ENCODE measurements around the gene KLK14. TPM values are rescaled to one million over a fixed set of nuclear protein-coding genes. Genes with fewer than 3 reads are reported as not detected.

The KLK14 gene
- total RNA-seq, 1 donor from 2014 or later, result 2.8 TPM

GRCh38 chr19:51091895-51092873 is 9.5 kb upstream of the KLK14 start:
- DNase-seq (ENCODE audit: low spot score) (no peak), ATAC-seq (no peak)
- intact Hi-C loops (cut with DNase I), result no loop called here

DNA sequence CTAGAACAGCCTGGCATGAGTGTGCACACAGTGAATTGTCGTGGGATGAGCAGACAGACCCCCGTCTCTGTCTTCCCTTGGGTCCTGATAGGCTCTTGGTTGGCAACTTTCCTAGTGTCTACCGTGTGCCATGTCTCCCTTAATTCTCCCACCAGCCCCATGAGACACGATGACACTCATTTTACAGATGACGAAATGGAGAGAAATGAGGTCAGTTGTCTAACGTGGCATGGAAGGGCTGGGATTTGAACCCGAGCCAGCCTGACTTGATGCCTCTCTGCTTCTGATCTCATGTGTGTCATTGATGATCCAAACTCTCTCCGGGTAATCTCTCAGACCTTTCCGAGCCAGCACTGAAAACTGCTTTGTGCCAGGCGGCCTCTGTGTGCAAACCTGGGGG is 8.4 kb upstream of the KLK14 start:
- DNase-seq (ENCODE audit: low spot score) (no peak), ATAC-seq (no peak)
- intact Hi-C loops (cut with DNase I), result no loop called here

DNA sequence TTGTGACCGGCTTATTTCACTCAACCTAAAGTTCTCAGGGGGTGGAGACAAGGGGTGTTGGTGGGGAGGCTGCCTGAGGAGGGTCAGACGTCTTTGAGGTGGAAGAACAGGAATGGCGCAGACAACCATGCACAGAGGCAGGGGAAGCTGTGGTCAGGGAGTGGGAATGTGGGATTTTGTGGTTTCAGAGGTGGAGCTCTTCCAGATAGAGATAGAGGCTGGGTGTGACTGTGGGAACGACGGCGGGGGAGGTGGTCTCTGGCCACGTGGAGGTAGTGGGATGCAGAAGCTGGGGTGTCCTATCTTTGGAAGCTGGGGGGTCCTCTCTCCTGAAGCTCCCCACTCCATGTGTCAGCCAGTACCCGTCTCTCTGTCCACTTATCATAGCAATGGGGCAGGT is 7.8 kb upstream of the KLK14 start:
- DNase-seq (ENCODE audit: low spot score) (no peak), ATAC-seq (no peak)
- intact Hi-C loops (cut with DNase I), result no loop called here

DNA sequence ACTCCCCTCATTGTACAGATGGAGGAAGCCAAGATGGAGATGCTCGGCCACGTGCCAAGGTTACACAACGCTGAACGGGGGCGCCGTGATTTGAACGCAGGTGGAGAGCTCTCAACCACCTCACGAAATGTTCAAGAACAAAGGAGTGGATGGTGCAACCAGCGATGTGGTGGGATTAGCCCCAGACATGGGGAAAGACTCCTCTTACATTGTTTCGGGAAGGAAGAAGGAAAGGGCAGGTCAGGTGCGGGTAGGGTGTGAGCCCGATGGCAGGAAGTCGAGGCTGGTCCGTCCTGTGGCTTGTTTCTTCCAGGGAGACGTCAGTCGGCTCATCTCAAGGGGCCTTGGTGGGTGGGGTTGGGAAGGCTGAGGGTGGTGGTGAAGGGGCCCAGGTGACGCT is 7.1 kb upstream of the KLK14 start:
- intact Hi-C loops (cut with DNase I), result no loop called here
- DNase-seq (ENCODE audit: low spot score), result no peak
- ATAC-seq, result no peak

GRCh38 chr19:51086153-51086850 is 3.6 kb upstream of the KLK14 start:
- ATAC-seq, result no peak
- DNase-seq (ENCODE audit: low spot score), result peak; percentile 19
- intact Hi-C loops (cut with DNase I), result no loop called here

DNA sequence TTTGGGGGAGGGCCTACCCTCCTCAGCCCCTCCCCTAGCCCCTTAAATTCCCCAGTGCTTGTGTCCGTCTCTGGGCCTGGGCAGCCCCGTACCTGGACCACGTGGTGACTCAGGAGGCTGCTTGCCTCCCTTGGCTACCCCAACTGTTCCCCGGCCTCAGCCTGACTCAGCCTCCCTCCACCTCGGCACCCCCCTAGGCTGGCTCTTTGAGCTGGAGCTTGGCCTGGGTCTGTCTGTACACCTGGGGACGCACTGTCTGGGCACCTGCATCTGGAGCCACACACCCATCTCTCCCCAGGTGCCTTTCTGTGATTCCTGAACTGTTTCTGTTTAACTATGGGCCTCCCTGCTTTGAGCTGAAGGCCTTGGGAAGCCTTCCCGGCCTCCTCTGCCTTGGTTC is 1.8 kb upstream of the KLK14 start:
- intact Hi-C loops (cut with DNase I), result no loop called here
- DNase-seq (ENCODE audit: low spot score), result peak; percentile 34
- no peak for ATAC-seq

DNA sequence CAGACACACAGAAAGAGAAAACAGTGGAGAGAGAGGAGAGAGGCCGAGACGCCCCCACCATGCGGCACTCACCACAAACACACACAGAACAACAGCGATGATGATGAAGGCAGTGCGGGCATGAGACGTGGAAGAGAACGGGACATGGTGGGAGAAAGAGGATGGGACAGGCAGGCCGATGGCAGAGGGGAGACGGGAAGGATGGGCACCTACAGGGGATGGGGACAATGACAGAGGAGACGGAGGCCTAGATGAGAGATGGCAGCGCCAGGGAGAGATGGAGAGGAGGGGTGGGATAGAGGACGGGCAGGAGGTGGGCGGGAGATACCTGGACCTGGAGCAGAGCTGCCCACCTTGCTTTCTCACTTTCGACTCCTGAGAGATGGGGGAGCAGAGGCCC is 1.1 kb upstream of the KLK14 start:
- no peak for ATAC-seq
- peak; percentile 40 for DNase-seq (ENCODE audit: low spot score)
- intact Hi-C loops (cut with DNase I), result no loop called here

DNA sequence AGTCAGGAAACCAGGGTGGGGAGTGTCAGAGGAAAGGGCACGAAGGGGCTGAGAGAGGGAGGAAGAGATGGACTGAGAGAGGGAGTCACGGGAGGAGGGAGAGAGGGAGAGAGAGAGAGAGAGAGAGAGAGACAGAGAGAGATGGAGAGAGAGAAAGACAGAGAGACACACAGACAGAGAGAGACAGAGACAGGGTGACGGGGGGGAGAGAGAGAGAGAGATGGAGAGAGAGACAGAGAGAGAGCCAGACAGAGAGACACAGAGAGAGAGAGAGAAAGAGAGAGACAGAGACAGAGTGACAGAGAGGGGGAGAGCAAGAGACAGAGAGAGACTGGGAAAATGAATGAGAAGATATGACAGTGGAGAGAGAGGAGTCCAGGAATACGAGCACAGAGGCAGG is 494 bp upstream of the KLK14 start:
- intact Hi-C loops (cut with DNase I), result no loop called here
- DNase-seq (ENCODE audit: low spot score), result no peak
- ATAC-seq, result no peak

- intact Hi-C loops (cut with DNase I), result no loop called here
- no peak for DNase-seq (ENCODE audit: low spot score)
- ATAC-seq, result no peak
Measured at GRCh38 chr19:51081476-51081875, 1.2 kb downstream of the KLK14 start.

DNA sequence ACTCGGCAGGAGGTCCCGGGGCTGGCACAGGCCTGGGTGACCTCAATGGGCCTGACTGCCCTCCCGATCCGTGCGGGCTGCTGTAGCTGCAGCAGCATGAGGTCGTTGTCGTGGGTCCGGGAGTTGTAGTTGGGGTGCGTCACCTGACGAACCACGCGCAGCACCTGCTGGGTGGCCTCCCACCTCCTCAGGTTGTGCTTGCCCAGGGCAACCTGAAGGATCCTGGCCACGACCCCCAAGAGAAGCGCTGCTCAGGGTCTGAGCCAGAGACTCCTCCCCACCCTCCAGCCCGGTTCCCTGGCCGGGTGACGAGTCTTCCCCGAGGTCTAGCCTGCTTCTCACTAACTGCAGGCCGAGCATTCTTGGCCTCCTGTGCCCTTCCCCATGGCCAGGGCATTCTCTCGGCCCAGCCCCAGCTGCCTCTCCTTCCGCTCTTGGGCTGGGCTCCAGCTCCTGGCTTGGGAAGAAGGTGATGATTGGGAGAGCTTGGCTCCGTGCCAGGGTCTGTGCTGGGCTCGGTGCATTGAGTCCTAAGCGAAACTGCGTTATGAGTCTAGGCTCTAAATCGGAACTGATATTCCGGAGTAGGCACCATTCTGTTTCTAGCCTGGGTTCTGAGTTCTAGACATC is 3.1 kb downstream of the KLK14 start:
- DNase-seq (ENCODE audit: low spot score) (peak; percentile 72), ATAC-seq (peak; percentile 73)
- intact Hi-C loops (cut with DNase I), result no loop called here

DNA sequence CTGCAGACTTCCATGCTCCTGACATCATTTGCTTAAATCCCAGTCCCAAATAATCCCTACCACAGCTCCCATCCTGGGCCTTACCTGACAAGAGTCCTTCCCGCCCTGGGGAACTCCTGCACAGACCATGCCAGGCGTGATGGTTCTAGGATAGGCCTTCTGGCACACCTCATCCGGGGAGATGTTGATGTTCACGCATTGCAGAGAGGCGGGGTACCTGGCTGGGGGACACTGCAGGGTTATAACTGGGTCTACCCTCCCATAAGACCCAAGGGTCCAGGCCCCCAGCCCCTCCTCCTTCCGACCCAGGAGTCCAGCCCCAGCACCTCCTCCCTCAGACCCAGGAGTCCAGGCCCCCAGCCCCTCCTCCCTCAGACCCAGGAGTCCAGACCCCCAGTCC is 4.0 kb downstream of the KLK14 start:
- intact Hi-C loops (cut with DNase I), result no loop called here
- DNase-seq (ENCODE audit: low spot score) (no peak), ATAC-seq (no peak)

GRCh38 chr19:51078104-51078503 is 4.6 kb downstream of the KLK14 start:
- intact Hi-C loops (cut with DNase I), result no loop called here
- DNase-seq (ENCODE audit: low spot score), result no peak
- ATAC-seq, result no peak

DNA sequence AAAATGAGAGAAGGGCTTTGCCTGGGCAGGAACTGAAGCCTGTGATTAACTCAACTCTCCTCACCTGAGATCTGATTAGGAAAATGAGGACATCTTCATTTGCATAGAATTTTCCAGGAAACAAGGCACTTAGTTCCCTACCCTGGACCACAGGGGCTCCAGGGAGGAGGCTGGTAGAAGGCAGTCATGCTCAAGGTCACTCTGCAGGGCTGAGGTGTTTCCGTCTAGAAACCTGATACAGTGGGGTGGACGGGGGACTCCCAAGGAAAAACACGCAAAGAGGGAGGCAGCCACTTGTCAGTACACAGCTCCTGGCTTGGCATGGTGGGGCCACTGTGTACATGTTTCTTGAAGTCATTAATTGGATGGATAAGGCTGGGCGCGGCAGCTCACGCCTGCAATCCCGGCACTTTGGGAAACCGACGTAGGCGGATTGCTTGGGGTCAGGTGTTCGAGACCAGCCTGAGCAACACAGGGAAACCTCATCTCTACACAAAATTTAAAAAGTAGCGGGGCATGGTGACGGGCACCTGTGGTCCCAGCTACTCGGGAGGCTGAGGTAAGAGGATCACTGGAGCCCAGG is 6.0 kb downstream of the KLK14 start:
- DNase-seq (ENCODE audit: low spot score) (no peak), ATAC-seq (no peak)
- intact Hi-C loops (cut with DNase I), result no loop called here

GRCh38 chr19:51075998-51076397 is 6.7 kb downstream of the KLK14 start:
- intact Hi-C loops (cut with DNase I), result no loop called here
- DNase-seq (ENCODE audit: low spot score) (no peak), ATAC-seq (no peak)

GRCh38 chr19:51071095-51071405 is 11.6 kb downstream of the KLK14 start:
- ATAC-seq, result no peak
- DNase-seq (ENCODE audit: low spot score), result no peak
- intact Hi-C loops (cut with DNase I), result no loop called here

DNA sequence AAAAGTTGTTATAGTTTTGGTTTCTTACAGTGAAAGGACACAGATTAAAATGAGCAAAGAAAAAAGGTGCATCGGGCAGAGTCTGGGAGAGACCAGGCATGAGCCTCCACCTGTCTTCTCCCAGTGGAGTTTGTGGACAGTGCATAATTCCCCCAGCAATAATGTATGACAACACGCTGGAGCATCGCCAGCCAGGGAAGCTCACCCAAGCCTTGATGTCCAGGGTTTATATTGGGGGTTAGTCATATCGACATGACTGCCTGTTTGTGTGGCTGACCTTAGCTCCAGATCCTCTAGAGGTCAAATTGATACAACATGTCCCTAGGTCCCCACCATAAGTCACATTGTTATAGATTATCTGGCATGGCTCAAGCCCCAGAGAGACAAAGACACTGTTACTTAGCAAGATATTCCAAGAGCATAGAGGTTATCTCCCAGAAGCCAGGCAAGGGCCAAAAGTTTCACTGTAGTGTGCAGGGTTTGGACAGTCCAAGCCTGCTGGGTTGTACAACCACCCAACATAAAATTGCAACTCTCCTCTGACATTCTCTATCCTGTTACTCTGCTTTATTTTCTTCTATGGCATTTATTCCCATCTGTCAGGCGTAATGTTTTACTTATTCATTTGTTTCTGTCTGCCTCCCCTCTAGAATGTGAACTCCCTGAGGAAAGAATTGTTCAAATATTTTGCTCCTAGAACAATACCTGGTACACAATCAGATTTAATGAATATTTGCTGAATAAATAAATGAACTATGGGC is 12.2 kb downstream of the KLK14 start:
- no peak for DNase-seq (ENCODE audit: low spot score)
- intact Hi-C loops (cut with DNase I), result no loop called here
- ATAC-seq, result no peak

DNA sequence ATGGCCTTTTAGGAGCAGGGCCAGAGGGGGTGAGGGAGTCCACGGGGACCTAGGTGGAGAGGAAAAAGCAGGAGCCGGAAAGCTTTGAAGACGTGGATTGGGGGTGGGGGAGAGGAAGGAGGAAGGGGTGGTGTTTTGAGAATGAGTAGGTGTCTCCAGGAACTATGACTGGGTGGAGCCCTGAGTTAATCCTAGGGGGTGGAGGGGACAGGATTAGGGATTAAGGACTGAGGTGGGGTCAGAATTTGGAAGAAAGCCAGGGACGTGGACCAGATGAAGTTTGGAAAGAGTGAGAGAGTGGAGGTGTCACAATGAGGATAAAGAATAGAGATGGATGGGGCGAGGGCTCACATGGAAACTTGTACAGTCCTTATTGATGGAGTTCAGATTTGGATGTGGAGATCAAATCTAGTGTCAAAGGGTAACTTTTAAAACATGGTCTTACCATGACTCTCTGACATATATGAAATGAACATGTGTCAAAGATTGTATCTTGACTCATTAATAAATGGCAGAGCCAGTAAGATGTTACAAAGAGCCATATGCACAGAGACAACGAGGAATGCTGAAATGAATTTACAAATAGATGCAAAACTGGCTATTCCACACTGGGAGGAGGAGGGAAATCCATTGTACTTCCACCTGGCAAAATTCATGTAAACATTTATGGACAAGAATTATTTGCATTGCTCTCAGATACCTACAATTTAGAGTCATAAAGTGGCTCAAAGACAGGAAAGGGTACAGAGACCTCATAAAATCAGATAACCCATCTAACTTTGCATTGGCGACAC is 16.1 kb downstream of the KLK14 start:
- intact Hi-C loops (cut with DNase I), result no loop called here
- ATAC-seq, result no peak

DNA sequence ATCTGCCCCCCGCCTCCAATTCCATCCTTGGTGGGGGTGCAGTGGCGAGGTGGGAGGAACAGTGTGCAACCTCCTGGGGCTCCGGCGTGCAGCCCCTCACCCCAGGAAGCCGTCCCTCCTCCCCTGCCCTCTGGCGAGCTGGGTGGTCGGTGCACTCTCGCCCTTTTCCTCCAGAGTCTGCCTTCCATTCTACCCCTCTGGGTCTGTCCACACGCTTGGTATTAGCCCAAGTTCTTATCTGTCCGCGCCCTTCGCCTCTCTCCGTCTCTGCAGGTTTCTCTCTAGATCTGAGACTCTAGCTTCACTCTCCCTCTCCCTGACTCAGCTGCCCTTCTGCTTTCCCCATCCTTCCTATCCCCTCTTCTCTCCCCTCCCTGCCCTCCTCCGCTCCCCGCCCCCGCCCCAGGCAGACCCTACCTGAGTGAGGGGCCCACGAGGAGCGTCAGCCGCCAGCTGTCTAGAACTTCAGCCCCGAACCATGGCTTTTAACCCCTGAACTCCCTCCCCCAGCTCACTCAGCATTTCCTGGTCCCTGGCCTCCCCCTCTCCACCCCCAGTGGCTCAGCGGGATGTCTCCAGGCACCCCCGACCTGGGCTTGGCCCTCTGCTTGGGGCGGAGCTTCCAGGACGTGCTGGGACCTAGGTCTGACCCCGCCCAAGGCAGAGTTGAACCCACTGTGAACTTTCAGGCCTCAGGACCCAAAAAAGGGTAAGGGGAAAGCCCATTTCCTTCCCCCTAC is 17.3 kb downstream of the KLK14 start:
- DNase-seq (ENCODE audit: low spot score) (no peak), ATAC-seq (peak; percentile 22)
- intact Hi-C loops (cut with DNase I), result no loop called here

More for the DNA sequence above, 16.1 kb downstream of the KLK14 start:
- DNase-seq (ENCODE audit: low spot score), result no peak
